Activated CD8-positive, alpha-beta memory T cell treated with anti-CD3 and anti-CD28 coated beads, Interleukin-2, amount 50 U/mL, for 1 hour (primary cell): Measurements from ENCODE around the gene PSMC4.
A peak's percentile ranks its signal among the peaks of the same experiment; 100 is the strongest.

Source experiments
- DNase-seq: peaks from one replicate; pipeline ENCODE4 v3.0.0-alpha.2; 2020; ENCODE audit errors: extremely low read depth

The PSMC4 gene

DNA sequence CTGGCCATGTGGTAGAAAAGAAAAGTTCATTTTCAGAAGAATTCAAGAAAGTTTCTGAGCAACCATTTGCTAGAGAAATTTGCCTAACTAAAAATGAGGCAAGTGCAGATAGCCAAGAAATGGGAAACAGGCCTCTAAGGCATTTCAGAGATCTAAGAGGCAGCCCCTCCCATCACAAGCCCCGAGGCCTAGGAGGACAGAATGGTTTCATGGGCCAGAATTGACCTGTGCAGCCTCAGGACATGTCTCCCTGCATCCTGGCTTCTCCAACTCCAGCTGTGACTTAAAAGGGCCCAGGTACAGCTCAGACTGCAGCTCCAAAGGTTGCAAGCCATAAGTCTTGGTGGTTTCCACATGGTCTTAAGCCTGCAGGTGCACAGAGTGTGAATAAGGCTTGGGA, 22.6 kb downstream of the PSMC4 start:
- DNase-seq = no peak

DNA sequence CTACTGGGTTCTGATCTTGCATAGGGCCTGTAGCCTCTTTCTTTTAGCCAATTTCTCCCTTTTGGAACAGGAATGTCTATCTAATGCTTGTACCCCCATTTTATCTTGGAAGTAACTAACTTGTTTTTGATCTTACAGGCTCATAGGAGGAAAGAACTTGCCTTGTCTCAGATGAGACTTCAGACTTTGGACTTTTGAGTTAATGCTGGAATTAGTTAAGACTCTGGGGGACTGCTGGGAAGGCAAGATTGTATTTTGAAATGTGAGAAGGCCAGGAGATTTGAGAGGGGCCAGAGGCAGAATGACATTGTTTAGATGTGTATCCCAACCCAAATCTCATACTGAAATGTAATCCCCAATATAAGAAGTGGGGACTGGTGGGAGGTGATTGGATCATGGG, 23.4 kb downstream of the PSMC4 start:
- no peak for DNase-seq

GRCh38 chr19:39995794-39996193, 24.8 kb downstream of the PSMC4 start:
- DNase-seq = no peak

GRCh38 chr19:39996218-39996810, 25.3 kb downstream of the PSMC4 start:
- peak; percentile 32 for DNase-seq

- peak; percentile 62 for DNase-seq
These were observed 26.1 kb downstream of the PSMC4 start, which contains the start of gene ZNF546 for GRCh38 chr19:39996811-39997637. Gene ZNF546, plus strand, starts transcription at chr19:39997060. Its CDS starts 1,267 bp downstream, at chr19:39998327.

DNA sequence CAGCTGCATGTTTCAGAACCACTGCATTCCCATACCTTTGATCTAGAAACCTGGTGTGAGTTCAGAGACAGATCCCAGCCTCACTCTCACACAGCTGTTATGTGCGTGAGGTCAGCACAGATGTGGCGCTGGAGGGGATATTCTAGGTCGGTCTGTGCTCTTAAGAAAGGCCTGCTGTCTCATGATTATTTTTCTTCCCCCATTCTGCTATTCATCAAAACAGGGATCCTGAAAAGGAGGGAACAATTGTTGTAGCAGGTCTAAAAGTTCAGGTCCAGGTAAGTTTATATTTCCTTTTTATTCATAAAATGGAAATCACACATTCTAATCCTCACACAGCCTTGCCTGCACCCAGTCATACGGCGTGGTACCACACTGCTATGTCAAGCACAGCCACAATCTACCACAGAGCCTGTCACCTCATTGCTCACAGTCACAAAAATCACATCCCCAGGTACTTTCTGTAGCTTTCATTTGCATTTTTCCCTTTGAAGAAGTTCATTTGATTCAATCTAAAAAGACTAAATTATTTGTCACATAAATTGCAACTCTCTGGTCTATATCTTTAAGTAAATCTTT, 26.8 kb downstream of the PSMC4 start:
- no peak for DNase-seq

- DNase-seq = no peak
These were observed 27.5 kb downstream of the PSMC4 start for GRCh38 chr19:39998501-39998900.

DNA sequence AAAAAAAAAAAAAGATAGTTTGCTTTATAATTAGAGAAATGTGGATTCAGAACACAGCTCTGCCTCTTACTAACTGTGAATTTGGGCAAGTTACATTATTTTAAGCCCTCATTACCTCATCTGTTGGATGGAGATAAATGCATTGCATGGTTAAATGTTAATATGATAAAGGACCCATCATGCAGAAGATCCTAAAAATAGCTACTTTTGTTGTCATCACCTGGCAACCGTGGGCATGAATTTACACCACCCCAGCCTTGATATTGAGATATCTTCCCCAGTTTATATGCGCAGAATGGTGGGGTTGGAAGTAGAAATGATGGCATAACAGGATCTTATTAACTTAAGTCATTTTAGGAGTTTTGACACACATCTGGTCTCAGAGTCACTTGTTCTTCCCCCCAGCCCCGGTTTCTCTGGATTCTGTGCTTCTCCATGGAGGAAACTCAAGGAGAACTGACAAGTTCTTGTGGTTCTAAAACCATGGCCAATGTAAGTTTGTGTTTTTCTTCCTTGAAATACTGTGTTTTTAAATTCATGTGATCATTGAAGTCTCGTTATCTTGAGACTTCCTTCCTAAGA, 34.8 kb downstream of the PSMC4 start:
- no peak for DNase-seq

DNA sequence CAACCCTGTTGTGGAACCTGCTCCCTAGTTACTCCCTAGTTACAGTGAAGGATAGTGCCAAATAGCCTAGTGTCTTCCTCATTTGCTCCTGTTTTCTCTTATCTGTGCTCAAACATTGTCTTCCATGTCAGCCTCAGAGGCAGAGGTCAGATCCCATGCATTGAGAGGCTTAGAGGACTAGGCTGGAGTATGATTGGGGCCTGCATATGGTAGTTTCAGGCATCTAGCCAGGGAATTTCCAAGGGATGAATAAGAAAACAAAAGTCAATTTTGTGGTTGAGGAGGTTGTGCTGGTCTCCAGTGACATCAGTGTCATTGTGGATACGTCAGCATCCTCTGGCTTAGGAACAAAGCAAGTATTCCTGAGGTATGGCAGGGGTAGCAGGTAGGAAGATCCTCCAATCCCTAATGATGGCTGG, 35.3 kb downstream of the PSMC4 start:
- DNase-seq = no peak

DNA sequence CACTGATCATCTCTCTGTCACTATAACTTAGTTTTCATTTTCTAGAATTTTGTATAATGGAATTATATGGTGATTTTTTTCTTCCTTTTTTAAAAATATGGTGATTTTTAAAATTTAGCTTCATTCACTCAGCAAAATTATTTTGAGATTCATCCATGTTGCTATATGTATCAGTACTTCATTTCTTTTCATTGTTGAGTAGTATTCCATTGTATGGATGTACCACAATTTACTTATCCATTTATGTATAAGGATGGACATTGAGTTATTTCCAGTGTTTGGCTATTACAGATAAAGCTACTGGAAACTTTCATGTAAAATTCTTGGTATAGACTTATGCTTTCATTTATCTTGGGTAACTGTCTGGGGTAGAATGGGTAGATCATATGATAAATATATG, 38.7 kb downstream of the PSMC4 start:
- no peak for DNase-seq

DNA sequence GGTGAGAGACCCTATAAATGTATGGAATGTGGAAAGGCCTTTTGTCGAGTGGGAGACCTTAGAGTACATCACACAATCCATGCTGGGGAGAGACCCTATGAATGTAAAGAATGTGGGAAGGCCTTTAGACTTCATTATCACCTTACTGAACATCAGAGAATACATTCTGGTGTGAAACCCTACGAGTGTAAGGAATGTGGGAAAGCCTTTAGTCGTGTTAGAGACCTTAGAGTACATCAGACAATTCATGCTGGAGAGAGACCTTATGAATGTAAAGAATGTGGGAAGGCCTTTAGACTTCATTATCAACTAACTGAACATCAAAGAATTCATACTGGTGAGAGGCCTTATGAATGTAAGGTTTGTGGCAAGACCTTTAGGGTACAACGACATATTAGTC, 43.0 kb downstream of the PSMC4 start:
- DNase-seq = no peak

- no peak for DNase-seq
These were observed 53.0 kb downstream of the PSMC4 start for GRCh38 chr19:40023969-40024368.

DNA sequence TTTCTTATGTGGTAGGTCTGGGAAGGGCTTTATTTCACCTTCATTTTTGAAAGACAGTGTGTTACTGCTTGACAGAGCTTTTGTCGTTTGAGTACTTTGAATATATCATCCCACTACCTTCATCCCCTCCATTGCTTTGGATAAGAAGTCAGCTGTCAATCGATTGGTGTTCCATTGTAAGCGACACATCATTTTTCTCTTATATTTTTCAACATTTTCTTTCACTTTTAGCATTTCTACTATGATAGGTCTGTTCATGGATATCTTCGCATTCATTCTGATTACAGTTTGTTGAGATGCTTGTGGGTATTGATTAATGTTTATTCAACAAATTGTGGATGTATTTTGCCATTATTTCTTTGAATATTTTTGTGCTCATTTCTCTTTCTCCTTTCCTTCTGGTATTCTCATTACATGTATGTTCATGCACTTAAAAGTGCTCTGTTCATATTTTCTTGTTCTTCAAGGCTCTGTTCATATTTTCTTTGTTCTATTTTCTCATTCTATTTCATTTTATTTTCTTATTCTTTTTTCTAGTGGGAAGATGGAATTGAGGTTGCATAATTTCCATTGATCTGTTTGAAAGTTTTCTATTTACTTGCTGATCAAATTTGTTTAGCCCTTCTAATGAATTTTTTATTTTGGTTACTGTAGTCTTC, 55.1 kb downstream of the PSMC4 start:
- no peak for DNase-seq

DNA sequence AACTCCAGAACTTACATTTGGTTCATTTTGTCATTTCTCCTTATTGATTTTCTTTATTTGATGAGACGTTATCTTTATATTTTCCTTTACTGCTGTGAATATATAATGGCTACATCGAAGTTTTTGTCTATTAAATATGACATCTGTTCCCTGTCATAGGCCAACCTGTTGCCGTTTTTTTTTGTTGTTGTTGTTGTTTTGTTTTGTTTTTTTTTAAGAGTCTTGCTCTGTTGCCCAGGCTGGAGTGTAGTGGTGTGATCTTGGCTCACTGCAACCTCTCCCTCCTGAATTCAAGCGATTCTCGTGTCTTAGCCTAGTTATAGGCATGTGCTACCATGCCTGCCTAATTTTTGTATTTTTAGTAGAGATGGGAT, 55.6 kb downstream of the PSMC4 start:
- no peak for DNase-seq
